ENCODE results near the gene LEMD2. TPM values are rescaled to one million over a fixed set of nuclear protein-coding genes. Genes with fewer than 3 reads are reported as not detected.

Gene LEMD2
- total RNA-seq, 4 donors from 2014 or later = 57.3 to 159 (median 112) TPM

- peaks cover 0 to 71% (median 40%) of the 10 kb centered on the region in 4 donors for H3K36me3 ChIP-seq
- intact Hi-C loops (cut with DNase I; ENCODE audit: low total_unique reads) (no loop called here), in situ Hi-C loops (cut with MboI; ENCODE audit: low pct_ligation_motif_present in 1 of 4, low pct_unique_long_range_greater_than_20kb in 1 of 4, low sequenced_read_pairs in 3 of 4) (loop anchor here in 3 of 4 donors (10.0 kb wide), 3 partner anchors 249 to 379 kb away; no protein-coding TSS in a partner anchor)
- H3K4me3 ChIP-seq = no peak overlapping the region
- no peaks in the 10 kb centered on the region for H3K27me3 ChIP-seq
- WGBS, 2 donors (ENCODE audit: low coverage in 1 of 2) = 88% methylated on average over 4 of the region's 4 CpGs; no CpG with 5 or more reads in 1 of the 2 donors
- TF ChIP-seq CTCF (IDR thresholded peaks at IDR 0.05) = no peak
- no peak for TF ChIP-seq EP300 (IDR thresholded peaks at IDR 0.05; ENCODE audit: low read depth)
- no peak for TF ChIP-seq POLR2AphosphoS5 (IDR thresholded peaks at IDR 0.05)
- TF ChIP-seq POLR2A (IDR thresholded peaks at IDR 0.05) = no peak
- no peaks in the 10 kb centered on the region for H3K9me3 ChIP-seq
- H3K4me1 ChIP-seq = peaks cover 9 to 13% (median 12%) of the 10 kb centered on the region in 4 donors
- H3K27ac ChIP-seq = no peak overlapping the region
- DNase-seq = no peak
Measured at GRCh38 chr6:33776186-33776585, 12.7 kb downstream of the LEMD2 start.

GRCh38 chr6:33774774-33775173 is 14.2 kb downstream of the LEMD2 start:
- H3K36me3 ChIP-seq = peaks cover 0 to 57% (median 33%) of the 10 kb centered on the region in 4 donors
- in situ Hi-C loops (cut with MboI; ENCODE audit: low pct_ligation_motif_present in 1 of 4, low pct_unique_long_range_greater_than_20kb in 1 of 4, low sequenced_read_pairs in 3 of 4) = loop anchor here (10.0 to 25.0 kb wide), 5 partner anchors 250 to 388 kb away; no protein-coding TSS in a partner anchor
- 90 to 96% methylated on average over 3 of the region's 3 CpGs for WGBS, 2 donors (ENCODE audit: low coverage in 1 of 2)
- H3K4me1 ChIP-seq = peaks cover 17 to 26% (median 22%) of the 10 kb centered on the region in 4 donors
- no peak for TF ChIP-seq POLR2AphosphoS5 (IDR thresholded peaks at IDR 0.05)
- no peak for TF ChIP-seq POLR2A (IDR thresholded peaks at IDR 0.05)
- no peak for TF ChIP-seq CTCF (IDR thresholded peaks at IDR 0.05)
- TF ChIP-seq EP300 (IDR thresholded peaks at IDR 0.05; ENCODE audit: low read depth) = no peak
- no peak for DNase-seq
- no peaks in the 10 kb centered on the region for H3K27me3 ChIP-seq
- H3K4me3 ChIP-seq = no peak overlapping the region
- H3K9me3 ChIP-seq = no peaks in the 10 kb centered on the region
- no peak overlapping the region for H3K27ac ChIP-seq
- intact Hi-C loops (cut with DNase I; ENCODE audit: low total_unique reads) = loop anchor here (5.0 kb wide), 1 partner anchor 253 kb away; no protein-coding TSS in a partner anchor

GRCh38 chr6:33772902-33773472 is 15.9 kb downstream of the LEMD2 start:
- Histone ChIP-seq H3K36me3 (peaks cover 0 to 39% (median 22%) of the 10 kb centered on the region in 4 donors), H3K4me3 (no peak overlapping the region), H3K9me3 (no peaks in the 10 kb centered on the region), H3K27ac (no peak overlapping the region), H3K4me1 (peaks cover 17 to 34% (median 23%) of the 10 kb centered on the region in 4 donors), H3K27me3 (no peaks in the 10 kb centered on the region)
- DNase-seq = no peak
- intact Hi-C loops (cut with DNase I; ENCODE audit: low total_unique reads) = loop anchor here (5.0 kb wide), 1 partner anchor 254 kb away; no protein-coding TSS in a partner anchor
- WGBS, 2 donors (ENCODE audit: low coverage in 1 of 2) = 63 to 68% methylated on average over 2 to 4 of the region's 6 CpGs
- in situ Hi-C loops (cut with MboI; ENCODE audit: low pct_ligation_motif_present in 1 of 4, low pct_unique_long_range_greater_than_20kb in 1 of 4, low sequenced_read_pairs in 3 of 4) = loop anchor here (10.0 to 25.0 kb wide), 5 partner anchors 252 to 389 kb away; no protein-coding TSS in a partner anchor
- TF ChIP-seq POLR2A (IDR thresholded peaks at IDR 0.05) = no peak
- no peak for TF ChIP-seq POLR2AphosphoS5 (IDR thresholded peaks at IDR 0.05)
- no peak for TF ChIP-seq CTCF (IDR thresholded peaks at IDR 0.05)
- no peak for TF ChIP-seq EP300 (IDR thresholded peaks at IDR 0.05; ENCODE audit: low read depth)

GRCh38 chr6:33772082-33772830 is 16.7 kb downstream of the LEMD2 start:
- in situ Hi-C loops (cut with MboI; ENCODE audit: low pct_ligation_motif_present in 1 of 4, low pct_unique_long_range_greater_than_20kb in 1 of 4, low sequenced_read_pairs in 3 of 4) = loop anchor here (10.0 to 25.0 kb wide), 5 partner anchors 253 to 390 kb away; no protein-coding TSS in a partner anchor
- peak overlapping the region; percentile 48 to 75 (median 64) for H3K27ac ChIP-seq
- TF ChIP-seq CTCF (IDR thresholded peaks at IDR 0.05) = no peak
- no peak for TF ChIP-seq POLR2AphosphoS5 (IDR thresholded peaks at IDR 0.05)
- no peak for TF ChIP-seq POLR2A (IDR thresholded peaks at IDR 0.05)
- TF ChIP-seq EP300 (IDR thresholded peaks at IDR 0.05; ENCODE audit: low read depth) = no peak
- H3K9me3 ChIP-seq = no peaks in the 10 kb centered on the region
- WGBS, 2 donors (ENCODE audit: low coverage in 1 of 2) = 85% methylated on average over 24 of the region's 24 CpGs; no CpG with 5 or more reads in 1 of the 2 donors
- no peak overlapping the region for H3K4me3 ChIP-seq
- no peak for DNase-seq
- no peaks in the 10 kb centered on the region for H3K27me3 ChIP-seq
- intact Hi-C loops (cut with DNase I; ENCODE audit: low total_unique reads) = loop anchor here (5.0 kb wide), 1 partner anchor 255 kb away; no protein-coding TSS in a partner anchor
- peaks cover 0 to 32% (median 17%) of the 10 kb centered on the region in 4 donors for H3K36me3 ChIP-seq
- H3K4me1 ChIP-seq = peaks cover 17 to 34% (median 23%) of the 10 kb centered on the region in 4 donors
